ENCODE measurements around the gene BTBD17. TPM values are rescaled to one million over a fixed set of nuclear protein-coding genes. Genes with fewer than 3 reads are reported as not detected.

BTBD17 gene
- total and polyA plus RNA-seq, 2 of the 8 experiments (the other 6 are each of a cell fraction or from before 2014, with no cell fraction given) = 7.0 to 14.8 TPM

GRCh38 chr17:74337834-74338500 lies 23.7 kb downstream of the BTBD17 start:
- Histone ChIP-seq H3K79me2 (ENCODE audit: control insufficient read depth in 1 of 2, insufficient read depth in 2 of 2, low read length in 2 of 2) (no peaks in the 10 kb centered on the region), H3K4me1 (replicated peaks in 1 of 4; ENCODE audit: control insufficient read depth in 3 of 4, insufficient read depth in 4 of 4, low read length in 3 of 4) (peaks cover 0 to 9% (median 4%) of the 10 kb centered on the region in 4 experiments; a peak in 4 of 7 replicates), H4K91ac (replicated peaks; ENCODE audit: insufficient read length, low read length) (no peak overlapping the region), H3K9me3 (ENCODE audit: insufficient read depth in 2 of 2, low read depth in 1 of 2, low read length in 1 of 2) (peaks cover 7 to 13% of the 10 kb centered on the region in 2 experiments; a peak in 2 of 4 replicates), H3K23me2 (ENCODE audit: low read depth, low read length) (no peaks in the 10 kb centered on the region), H2BK15ac (ENCODE audit: low read length) (no peak overlapping the region), H3K4me2 (ENCODE audit: insufficient read depth in 1 of 2, low read depth in 2 of 2, low read length in 2 of 2) (no peak overlapping the region), H3K9ac (replicated peaks in 1 of 4; ENCODE audit: extremely low read depth in 1 of 4, low read depth in 3 of 4, low read length in 3 of 4) (no peak overlapping the region), H3K27me3 (replicated peaks in 1 of 4; ENCODE audit: control insufficient read depth in 3 of 4, extremely low read depth in 1 of 4, insufficient read depth in 3 of 4, low read length in 3 of 4) (no peaks in the 10 kb centered on the region; a peak in 1 of 7 replicates), H3K4ac (replicated peaks; ENCODE audit: insufficient read length, low read depth, low read length) (no peak overlapping the region), H3K79me1 (ENCODE audit: low read depth, low read length) (no peaks in the 10 kb centered on the region), H3K14ac (ENCODE audit: insufficient read length) (no peak overlapping the region), H4K5ac (ENCODE audit: insufficient read length, low read depth, low read length) (no peak overlapping the region), H3K23ac (ENCODE audit: insufficient read length) (no peak overlapping the region), H3K36me3 (ENCODE audit: control insufficient read depth in 2 of 4, insufficient read depth in 4 of 4, low read length in 3 of 4) (no peaks in the 10 kb centered on the region), H2AK5ac (ENCODE audit: low read depth, low read length) (0 out of 2 replicates have a peak overlapping the region, but pooled peaks have one; percentile 15), H2BK20ac (ENCODE audit: low read length) (no peak overlapping the region), H2BK5ac (ENCODE audit: low read depth, low read length) (no peak overlapping the region), H4K20me1 (replicated peaks in 1 of 2; ENCODE audit: control insufficient read depth in 1 of 2, insufficient read depth in 2 of 2, low read length in 2 of 2) (no peaks in the 10 kb centered on the region), H3K4me3 (ENCODE audit: extremely low read depth in 1 of 4, insufficient read depth in 2 of 4, low read depth in 3 of 4, low read length in 4 of 4) (no peak overlapping the region), H3K18ac (ENCODE audit: extremely low read depth, low read length) (no peak overlapping the region), H2BK120ac (replicated peaks; ENCODE audit: low read depth, low read length) (no peak overlapping the region), H3K56ac (replicated peaks; ENCODE audit: insufficient read length, low read depth, low read length) (no peak overlapping the region), H3K27ac (ENCODE audit: low read depth, low read length) (no peak overlapping the region), H4K8ac (ENCODE audit: extremely low read depth, insufficient read depth, low read length) (peak overlapping the region; percentile 53), H2AFZ (ENCODE audit: low read length) (no peak overlapping the region), H2BK12ac (ENCODE audit: low read depth, low read length) (no peak overlapping the region)
- ChIA-PET POLR2A (ENCODE audit: partially characterized antibody) (interaction anchor here (1.5 kb wide), 1 partner anchor 8 kb away, joined by 4 read pairs; no protein-coding TSS in a partner anchor), CTCF (ENCODE audit: partially characterized antibody) (interaction anchor here (0.6 to 7.3 kb wide), 5 partner anchors 9 to 100 kb away, joined by 3 to 55 read pairs (median 7); partner anchors contain the start of gene GPR142)
- TF ChIP-seq EZH2 (IDR thresholded peaks at IDR 0.05; ENCODE audit: low read depth, low read length, severe bottlenecking) (no peak), JUN (IDR thresholded peaks at IDR 0.05; ENCODE audit: low read depth, low read length) (no peak), JUND (IDR thresholded peaks at IDR 0.05; ENCODE audit: low read length) (no peak), HDAC2 (IDR thresholded peaks at IDR 0.05; ENCODE audit: borderline replicate concordance in 1 of 2, low read depth in 2 of 2, low read length in 2 of 2) (no peak), FOSL1 (IDR thresholded peaks at IDR 0.05; ENCODE audit: insufficient read depth, low read depth, low read length) (no peak), CTCF (IDR thresholded peaks at IDR 0.05; ENCODE audit: control extremely low read depth in 1 of 3, insufficient read depth in 1 of 3, low read depth in 1 of 3, low read length in 3 of 3) (no peak), KDM1A (IDR thresholded peaks at IDR 0.05; ENCODE audit: borderline replicate concordance, low read length) (no peak), SUZ12 (IDR thresholded peaks at IDR 0.05; ENCODE audit: low read length) (no peak)
- 86% methylated on average over 12 of the region's 12 CpGs; no CpG with 5 or more reads in 1 of the 2 experiments for WGBS, 2 experiments (ENCODE audit: extremely low coverage in 1 of 2, insufficient coverage in 1 of 2, insufficient read length in 1 of 2, insufficient replicate concordance in 2 of 2, low coverage in 1 of 2, low lambda C conversion rate in 2 of 2, missing lambda C conversion rate in 1 of 2)
- DNase-seq (ENCODE audit: low read depth in 1 of 2, low spot score in 2 of 2) (no peak), FAIRE-seq (no peak)
